Dermis blood vessel endothelial cell (primary cell): ENCODE data around the gene IFT22. TPM values are rescaled to one million over a fixed set of nuclear protein-coding genes. Genes with fewer than 3 reads are reported as not detected.

ENCODE experiments used
- DNase-seq: peaks from one replicate; pipeline ENCODE4 v3.0.0; 2010
- total RNA-seq: library from RNA; depleted of rRNA; stranded (reverse); fragments of >200 nt; gene quantifications from 2 replicates; pipeline ENCODE4 v1.2.3, GENCODE V29; 2014

Gene IFT22
- total RNA-seq, 1 donor from 2014 or later: 15.8 TPM

DNA sequence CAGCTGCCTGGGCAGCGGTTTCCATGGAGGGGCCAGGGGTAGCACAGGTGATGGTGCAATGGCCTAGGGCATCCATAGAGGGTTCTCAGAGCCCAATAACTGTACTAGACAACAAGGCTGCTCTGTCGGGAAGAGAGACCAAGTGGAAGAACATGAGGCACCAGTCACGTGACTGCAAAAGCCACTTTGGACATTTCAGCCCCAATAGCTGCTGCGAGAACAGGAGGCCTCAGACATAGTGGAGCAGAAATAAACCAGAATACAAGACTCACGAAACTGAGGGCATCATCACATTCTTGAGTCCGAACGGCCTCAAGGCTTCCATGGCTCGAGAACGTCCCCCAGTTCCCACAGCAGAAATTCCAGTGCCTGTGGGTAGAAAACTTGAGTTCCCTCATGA lies 44.5 kb downstream of the IFT22 start:
- DNase-seq: no peak

DNA sequence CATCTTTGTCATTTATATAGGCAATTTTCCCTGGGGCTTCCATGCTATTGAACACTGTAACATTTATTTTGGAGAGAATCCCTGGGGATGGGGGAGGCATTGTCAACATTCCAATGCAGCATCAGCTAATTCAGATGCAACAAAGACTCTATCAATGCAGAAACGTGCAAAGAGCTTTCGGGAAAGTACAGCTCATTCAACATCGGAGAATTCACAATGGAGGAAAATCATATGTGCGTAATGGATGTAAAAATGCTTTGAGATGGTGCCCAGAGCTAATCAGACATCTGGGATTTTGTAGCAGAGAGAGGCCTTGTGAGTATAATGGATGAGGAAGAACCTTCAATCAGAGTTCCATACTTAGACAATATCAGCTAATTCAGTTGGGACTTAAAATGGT lies 48.4 kb downstream of the IFT22 start:
- no peak for DNase-seq

DNA sequence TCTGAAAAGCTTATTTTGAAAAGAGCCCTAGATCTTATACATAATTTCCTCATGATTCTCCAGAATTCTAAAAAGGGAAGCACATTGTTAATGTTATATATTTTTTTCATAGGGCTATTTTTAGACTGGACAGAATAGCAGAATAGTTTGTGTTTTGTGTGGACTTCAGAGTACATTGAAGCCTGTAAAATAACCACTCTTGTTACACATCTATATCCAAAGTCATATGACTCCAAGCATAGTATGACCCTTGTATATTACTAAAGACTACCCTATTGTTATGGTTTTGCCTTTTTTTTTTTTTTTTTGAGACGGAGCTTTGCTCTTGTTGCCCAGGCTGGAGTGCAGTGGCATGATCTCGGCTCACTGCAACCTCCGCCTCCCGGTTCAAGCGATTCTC lies 50.6 kb downstream of the IFT22 start:
- no peak for DNase-seq

DNA sequence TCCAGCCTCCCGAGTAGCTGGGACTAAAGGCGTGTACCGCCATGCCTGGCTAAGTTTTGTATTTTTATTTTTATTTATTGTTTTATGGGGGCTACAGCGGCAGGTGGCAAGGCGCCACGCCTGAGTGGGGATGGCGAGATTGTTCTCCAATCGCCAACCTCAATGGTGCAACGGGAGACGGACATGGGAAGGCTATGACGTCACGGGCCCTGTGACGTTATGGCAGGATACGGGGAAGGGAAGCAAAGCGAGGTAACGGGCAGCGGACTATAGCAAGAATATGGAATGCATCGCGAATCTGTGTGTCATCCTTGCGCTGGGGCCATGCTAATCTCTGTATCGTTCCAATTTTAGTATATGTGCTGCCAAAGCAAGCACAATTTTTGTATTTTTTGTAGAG lies 51.9 kb downstream of the IFT22 start:
- no peak for DNase-seq

DNA sequence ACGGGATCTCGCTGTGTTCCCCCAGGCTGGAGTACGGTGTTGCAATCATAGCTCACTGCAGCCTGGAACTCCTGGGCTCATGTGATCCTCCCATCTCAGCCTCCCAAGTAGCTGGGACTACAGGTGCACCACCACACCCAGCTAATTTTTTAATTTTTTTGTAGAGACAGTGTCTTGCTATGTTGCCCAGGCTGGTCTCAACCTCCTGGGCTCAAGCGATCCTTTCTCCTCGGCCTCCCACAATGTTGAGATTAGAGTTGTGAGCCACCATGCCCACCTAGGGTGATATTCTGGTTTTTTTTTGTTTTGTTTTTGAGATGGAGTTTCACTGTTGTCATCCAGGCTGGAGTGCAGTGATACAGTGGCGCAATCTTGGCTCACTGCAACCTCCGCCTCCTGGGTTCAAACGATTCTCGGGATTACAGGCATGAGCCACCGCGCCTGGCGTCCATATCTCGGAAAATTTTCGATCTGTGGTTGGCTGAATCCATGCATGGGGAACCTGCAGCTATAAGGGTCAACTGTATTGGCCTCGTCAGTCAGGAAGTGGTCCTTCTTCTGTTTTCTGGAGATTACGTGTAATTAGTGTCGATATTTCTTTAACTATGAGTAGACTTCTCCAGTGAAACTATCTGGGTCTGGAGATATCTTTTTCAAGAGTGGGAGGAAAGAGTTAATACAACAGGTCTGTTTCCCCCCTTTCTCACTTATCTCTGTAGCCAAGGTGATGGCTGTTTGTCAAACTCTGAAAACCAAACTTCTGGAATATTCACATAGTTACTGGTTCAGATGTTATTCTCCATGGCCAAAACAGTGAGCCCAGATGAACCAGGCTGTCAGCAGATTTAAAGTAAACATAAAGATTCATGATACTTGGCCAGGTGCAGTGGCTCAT lies 55.7 kb downstream of the IFT22 start:
- no peak for DNase-seq

DNA sequence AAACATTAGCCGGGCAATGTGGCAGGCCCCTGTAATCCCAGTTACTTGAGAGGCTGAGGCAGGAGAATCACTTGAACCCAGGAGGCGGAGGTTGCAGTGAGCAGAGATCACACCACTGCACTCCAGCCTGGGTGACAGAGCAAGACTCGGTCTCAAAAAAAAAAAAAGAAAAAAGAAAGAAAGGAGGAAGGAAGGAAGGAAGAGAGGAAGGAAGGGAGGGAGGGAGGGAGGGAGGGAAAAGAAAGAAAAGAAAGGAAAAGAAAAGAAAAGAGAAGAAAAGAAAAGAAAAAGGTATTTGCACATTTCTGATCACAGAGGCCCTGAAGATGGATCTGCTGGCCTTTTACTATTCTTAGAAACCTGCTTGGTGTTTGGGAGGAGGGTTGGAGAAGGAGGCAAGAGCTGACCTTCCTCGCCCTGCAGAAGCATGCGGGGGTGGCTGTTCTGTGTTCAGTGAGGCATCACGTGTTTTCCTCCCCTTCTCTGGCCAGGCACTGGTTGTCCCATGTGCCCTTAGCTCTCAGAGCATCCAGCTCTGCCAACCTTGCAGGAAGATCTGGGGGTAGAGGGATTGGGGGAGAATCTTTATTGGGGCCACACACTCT lies 57.4 kb downstream of the IFT22 start:
- peak; percentile 30 for DNase-seq

Other genes with a start within 250 kb of the IFT22 start
- gene TRIM56, start 236.3 kb downstream of the IFT22 start, total RNA-seq: 19.6 and 28.0 TPM in 2 replicates
- 289 and 399 TPM in 2 replicates for gene SERPINE1, start 194.7 kb downstream of the IFT22 start, total RNA-seq
- gene AP1S1, start 167.3 kb downstream of the IFT22 start, total RNA-seq: 115 and 144 TPM in 2 replicates
- gene VGF, start 156.2 kb downstream of the IFT22 start, total RNA-seq: not detected in 2 replicates
- gene NAT16, start 141.5 kb downstream of the IFT22 start, total RNA-seq: not detected in 2 replicates
- gene MOGAT3, start 120.8 kb downstream of the IFT22 start, total RNA-seq: not detected in 2 replicates
- 54.1 and 104 TPM in 2 replicates for gene PLOD3, start 104.2 kb downstream of the IFT22 start, total RNA-seq
- 70.9 and 122 TPM in 2 replicates for gene ZNHIT1, start 103.6 kb downstream of the IFT22 start, total RNA-seq
- gene CLDN15, start 84.0 kb downstream of the IFT22 start, total RNA-seq: 2.3 and 6.5 TPM in 2 replicates
- 189 and 330 TPM in 2 replicates for gene FIS1, start 76.7 kb downstream of the IFT22 start, total RNA-seq
- gene COL26A1, start 41.1 kb upstream of the IFT22 start, total RNA-seq: not detected in 2 replicates